Neuronal stem cell (in vitro differentiated cells): ENCODE results near the gene PGD.

Experiments used
- DNase-seq: peaks from one replicate; pipeline ENCODE4 v3.0.0-alpha.2; 2013; ENCODE audit warnings: low spot score
- H2AFZ ChIP-seq: one replicate; pipeline ENCODE4 v1.6.1; 2013; ENCODE audit warnings: mild to moderate bottlenecking, low read length, inconsistent platforms
- H2AK5ac ChIP-seq: 2 replicates; pipeline ENCODE4 v1.6.1; 2013; ENCODE audit warnings: low read depth, mild to moderate bottlenecking, inconsistent platforms, low read length, moderate library complexity, mixed read lengths
- H2BK120ac ChIP-seq: 2 replicates; pipeline ENCODE4 v1.6.1; 2013; ENCODE audit warnings: low read depth, mild to moderate bottlenecking, inconsistent platforms, low read length, moderate library complexity, mixed read lengths
- H2BK12ac ChIP-seq: one replicate; pipeline ENCODE4 v1.6.1; 2013; ENCODE audit warnings: low read length, inconsistent platforms
- H2BK15ac ChIP-seq: 2 replicates; pipeline ENCODE4 v1.6.1; 2013; ENCODE audit warnings: mild to moderate bottlenecking, low read length, inconsistent platforms, mixed read lengths
- H2BK5ac ChIP-seq: one replicate; pipeline ENCODE4 v1.6.1; 2013; ENCODE audit warnings: inconsistent platforms, mild to moderate bottlenecking, low read length, moderate library complexity
- H3K14ac ChIP-seq: one replicate; pipeline ENCODE4 v1.6.1; 2013; ENCODE audit warnings: low read length, inconsistent platforms
- H3K18ac ChIP-seq: 2 replicates; pipeline ENCODE4 v1.6.1; 2013; ENCODE audit warnings: low read length, inconsistent platforms
- H3K23ac ChIP-seq: 2 replicates; pipeline ENCODE4 v1.6.1; 2013; ENCODE audit warnings: low read depth, mild to moderate bottlenecking, mixed read lengths, low read length, inconsistent platforms; ENCODE audit not compliant: poor library complexity
- H3K27ac ChIP-seq: replicated peaks from 3 replicates; pipeline ENCODE4 v1.5.1; 2013; ENCODE audit warnings: low read length, inconsistent platforms
- H3K27me3 ChIP-seq, 3 experiments: 2 replicates each; pipeline ENCODE4 v1.6.1; 2013; ENCODE audit warnings: low read length in 3 of 3, mild to moderate bottlenecking in 2 of 3, inconsistent platforms in 1 of 3, low read depth in 1 of 3, mixed read lengths in 1 of 3, moderate library complexity in 1 of 3; ENCODE audit not compliant: control insufficient read depth in 3 of 3, insufficient read depth in 3 of 3
- H3K36me3 ChIP-seq, 2 donors: replicated peaks in 1 of 2; 2 replicates each; pipeline ENCODE4 v1.6.1; 2013; ENCODE audit warnings: low read length in 2 of 2; ENCODE audit not compliant: control insufficient read depth in 2 of 2, insufficient read depth in 2 of 2
- H3K4ac ChIP-seq: 2 replicates; pipeline ENCODE4 v1.6.1; 2013; ENCODE audit warnings: inconsistent platforms, mild to moderate bottlenecking, low read length, moderate library complexity
- H3K4me1 ChIP-seq, 2 donors: 1 replicate in 1 of 2; 2 replicates in 1 of 2; pipeline ENCODE4 v1.6.1; 2013; ENCODE audit warnings: low read length in 2 of 2, low read depth in 1 of 2; ENCODE audit not compliant: control insufficient read depth in 2 of 2, insufficient read depth in 1 of 2
- H3K4me2 ChIP-seq: one replicate; pipeline ENCODE4 v1.6.1; 2013; ENCODE audit warnings: mild to moderate bottlenecking, low read length, inconsistent platforms; ENCODE audit not compliant: insufficient read depth, poor library complexity, severe bottlenecking
- H3K4me3 ChIP-seq, 2 donors: 2 replicates each; pipeline ENCODE4 v1.5.1; 2013; ENCODE audit warnings: low read length in 2 of 2, mild to moderate bottlenecking in 2 of 2, inconsistent platforms in 1 of 2, moderate library complexity in 1 of 2
- H3K79me1 ChIP-seq: one replicate; pipeline ENCODE4 v1.6.1; 2013; ENCODE audit warnings: low read depth, mild to moderate bottlenecking, inconsistent platforms, low read length, moderate library complexity
- H3K9ac ChIP-seq: one replicate; pipeline ENCODE4 v1.6.1; 2013; ENCODE audit warnings: mild to moderate bottlenecking, low read depth, low read length, inconsistent platforms; ENCODE audit not compliant: poor library complexity
- H3K9me3 ChIP-seq, 2 donors: replicated peaks in 1 of 2; 2 replicates each; pipeline versions ENCODE3 to v1.6.1; 2013; ENCODE audit warnings: low read length in 2 of 2, mild to moderate bottlenecking in 2 of 2, inconsistent platforms in 1 of 2, low read depth in 1 of 2, mixed read lengths in 1 of 2, moderate library complexity in 1 of 2; ENCODE audit not compliant: control insufficient read depth in 2 of 2, insufficient read depth in 1 of 2
- H4K8ac ChIP-seq: one replicate; pipeline ENCODE4 v1.6.1; 2013; ENCODE audit warnings: low read depth, mild to moderate bottlenecking, inconsistent platforms, low read length, moderate library complexity
- H4K91ac ChIP-seq: one replicate; pipeline ENCODE4 v1.6.1; 2013; ENCODE audit warnings: low read length, low read depth, mild to moderate bottlenecking, inconsistent platforms; ENCODE audit not compliant: poor library complexity
- WGBS, 2 donors: extraction: QIAGEN DNeasy Blood & Tissue Kit; methylation state at CpG; one replicate each; pipeline ENCODE4 v1.1.7; 2013; ENCODE audit warnings: missing lambda C conversion rate in 2 of 2, mixed read lengths in 1 of 2; ENCODE audit not compliant: insufficient read length in 2 of 2, insufficient replicate concordance in 1 of 2; ENCODE audit errors: extremely low coverage in 2 of 2; 5-methylcytosine and 5-hydroxymethylcytosine counted together

PGD gene

GRCh38 chr1:10440305-10440704 is 41.4 kb downstream of the PGD start:
- Histone ChIP-seq H3K4ac (no peak overlapping the region), H3K14ac (no peak overlapping the region), H3K79me1 (peaks cover 2% of the 10 kb centered on the region), H3K18ac (no peak overlapping the region), H3K27ac (no peak overlapping the region), H3K4me3 (no peak overlapping the region), H4K91ac (no peak overlapping the region), H3K27me3 (no peaks in the 10 kb centered on the region), H3K36me3 (peaks cover 0 to 37% of the 10 kb centered on the region in 2 donors), H3K4me2 (no peak overlapping the region), H3K23ac (no peak overlapping the region), H3K9me3 (no peaks in the 10 kb centered on the region), H2BK12ac (no peak overlapping the region), H4K8ac (no peak overlapping the region), H3K4me1 (peaks cover 0 to 3% of the 10 kb centered on the region in 2 donors), H2BK5ac (no peak overlapping the region), H2AK5ac (no peak overlapping the region), H2BK120ac (no peak overlapping the region), H2AFZ (no peak overlapping the region), H2BK15ac (no peak overlapping the region), H3K9ac (no peak overlapping the region)
- no peak for DNase-seq
- no CpG with 5 or more reads among the region's 2 CpGs for WGBS, 2 donors

GRCh38 chr1:10440794-10441193 is 41.9 kb downstream of the PGD start:
- no peak overlapping the region for H2AK5ac ChIP-seq
- no peak overlapping the region for H3K9ac ChIP-seq
- no peak overlapping the region for H3K14ac ChIP-seq
- no peak overlapping the region for H3K27ac ChIP-seq
- no CpG with 5 or more reads among the region's 5 CpGs for WGBS, 2 donors
- no peak overlapping the region for H3K4ac ChIP-seq
- no peak overlapping the region for H2AFZ ChIP-seq
- H3K36me3 ChIP-seq, result peaks cover 0 to 35% of the 10 kb centered on the region in 2 donors
- H3K18ac ChIP-seq, result no peak overlapping the region
- peaks cover 2% of the 10 kb centered on the region for H3K79me1 ChIP-seq
- H3K27me3 ChIP-seq, result no peaks in the 10 kb centered on the region
- DNase-seq, result no peak
- no peak overlapping the region for H3K23ac ChIP-seq
- H2BK12ac ChIP-seq, result no peak overlapping the region
- no peak overlapping the region for H2BK15ac ChIP-seq
- H3K9me3 ChIP-seq, result no peaks in the 10 kb centered on the region
- no peak overlapping the region for H2BK120ac ChIP-seq
- H2BK5ac ChIP-seq, result no peak overlapping the region
- no peak overlapping the region for H3K4me2 ChIP-seq
- H4K91ac ChIP-seq, result no peak overlapping the region
- H3K4me1 ChIP-seq, result peaks cover 0 to 3% of the 10 kb centered on the region in 2 donors
- H4K8ac ChIP-seq, result no peak overlapping the region
- H3K4me3 ChIP-seq, result no peak overlapping the region

GRCh38 chr1:10444248-10444647 is 45.4 kb downstream of the PGD start:
- no CpG with 5 or more reads among the region's 6 CpGs for WGBS, 2 donors
- no peak overlapping the region for H3K27ac ChIP-seq

GRCh38 chr1:10444795-10445397 is 46.0 kb downstream of the PGD start:
- H3K36me3 ChIP-seq, result peaks cover 4 to 49% of the 10 kb centered on the region in 2 donors
- WGBS, 2 donors, result no CpG with 5 or more reads among the region's 7 CpGs

More at GRCh38 chr1:10444248-10444647, 45.4 kb downstream of the PGD start:
- Histone ChIP-seq H4K8ac (no peak overlapping the region), H2BK120ac (no peak overlapping the region), H2BK15ac (no peak overlapping the region), H2AK5ac (no peak overlapping the region), H3K36me3 (peaks cover 4 to 50% of the 10 kb centered on the region in 2 donors), H3K9me3 (no peaks in the 10 kb centered on the region), H3K79me1 (peaks cover 3% of the 10 kb centered on the region), H3K4me1 (peaks cover 0 to 3% of the 10 kb centered on the region in 2 donors), H3K4me3 (no peak overlapping the region), H2BK5ac (no peak overlapping the region), H3K9ac (no peak overlapping the region), H3K18ac (no peak overlapping the region), H4K91ac (no peak overlapping the region), H3K14ac (no peak overlapping the region), H3K4me2 (no peak overlapping the region), H3K27me3 (no peaks in the 10 kb centered on the region), H2AFZ (no peak overlapping the region), H3K4ac (no peak overlapping the region), H2BK12ac (no peak overlapping the region), H3K23ac (no peak overlapping the region)
- no peak for DNase-seq

More at GRCh38 chr1:10444795-10445397, 46.0 kb downstream of the PGD start:
- Histone ChIP-seq H4K8ac (no peak overlapping the region), H3K9ac (no peak overlapping the region), H2BK5ac (no peak overlapping the region), H2BK12ac (no peak overlapping the region), H3K18ac (no peak overlapping the region), H3K4me3 (no peak overlapping the region), H3K23ac (no peak overlapping the region), H2BK15ac (no peak overlapping the region), H3K4ac (no peak overlapping the region), H4K91ac (no peak overlapping the region), H2BK120ac (no peak overlapping the region), H3K27me3 (no peaks in the 10 kb centered on the region), H3K9me3 (no peaks in the 10 kb centered on the region), H3K27ac (no peak overlapping the region), H3K14ac (no peak overlapping the region), H3K79me1 (peaks cover 3% of the 10 kb centered on the region), H3K4me1 (peaks cover 2 to 3% of the 10 kb centered on the region in 2 donors), H3K4me2 (no peak overlapping the region), H2AFZ (no peak overlapping the region), H2AK5ac (no peak overlapping the region)
- DNase-seq, result no peak
